NT2/D1 (cell line): ENCODE data around the gene MDM1.

ENCODE experiments used
- DNase-seq: peaks from one replicate; pipeline ENCODE4 v3.0.0-alpha.2; 2011; ENCODE audit warnings: low read depth, low spot score
- H3K27me3 ChIP-seq: 2 replicates; pipeline ENCODE4 v1.6.0; 2011; ENCODE audit warnings: mild to moderate bottlenecking; ENCODE audit not compliant: insufficient read length, insufficient read depth
- H3K36me3 ChIP-seq: 2 replicates; pipeline ENCODE4 v1.6.1; 2011; ENCODE audit warnings: mild to moderate bottlenecking, low read length, mixed read lengths; ENCODE audit not compliant: insufficient read depth, insufficient read length
- H3K4me1 ChIP-seq: 2 replicates; pipeline ENCODE4 v1.5.1; 2011; ENCODE audit not compliant: insufficient read depth, insufficient read length
- H3K4me3 ChIP-seq: 2 replicates; pipeline ENCODE4 v1.5.1; 2011; ENCODE audit warnings: low read depth; ENCODE audit not compliant: insufficient read length
- H3K9ac ChIP-seq: 2 replicates; pipeline ENCODE4 v1.6.0; 2011; ENCODE audit warnings: low read depth; ENCODE audit not compliant: insufficient read length
- H3K9me3 ChIP-seq: 2 replicates; pipeline ENCODE4 v1.5.1; 2011; ENCODE audit warnings: mild to moderate bottlenecking, low read length; ENCODE audit not compliant: insufficient read depth
- SUZ12 ChIP-seq: IDR thresholded peaks from 2 replicates; pipeline ENCODE4 v1.6.1; 2011; ENCODE audit not compliant: insufficient read length, insufficient read depth; ENCODE audit errors: extremely low read depth
- YY1 ChIP-seq: IDR thresholded peaks from 2 replicates; pipeline ENCODE4 v1.6.1; 2011; ENCODE audit not compliant: insufficient read length, insufficient read depth
- ZNF274 ChIP-seq: IDR thresholded peaks from 2 replicates; pipeline ENCODE4 v1.6.1; 2011; ENCODE audit warnings: mild to moderate bottlenecking, low read depth, low read length

Gene MDM1

GRCh38 chr12:68310370-68310769, 21.8 kb downstream of the MDM1 start:
- no peak overlapping the region for H3K9ac ChIP-seq

DNA sequence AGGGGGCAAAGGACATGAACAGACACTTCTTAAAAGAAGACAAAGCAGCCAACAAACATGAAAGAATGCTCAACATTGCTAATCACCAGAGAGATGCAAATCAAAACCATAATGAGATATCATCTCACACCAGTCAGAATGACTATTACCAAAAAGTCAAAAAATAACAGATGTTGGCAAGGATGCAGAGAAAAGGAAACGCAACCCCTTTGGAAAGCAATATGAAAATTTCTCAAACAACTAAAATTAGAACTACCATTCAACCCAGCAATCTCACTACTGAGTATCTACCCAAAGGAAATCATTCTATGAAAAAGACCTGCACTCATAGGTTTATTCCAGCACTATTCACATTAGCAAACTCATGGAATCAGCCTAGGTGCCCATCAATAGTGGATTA, 25.6 kb downstream of the MDM1 start:
- DNase-seq, result no peak
- H3K4me3 ChIP-seq, result no peak overlapping the region
- peaks cover 38% of the 10 kb centered on the region for H3K36me3 ChIP-seq
- no peak for TF ChIP-seq YY1
- no peak for TF ChIP-seq SUZ12
- no peak for TF ChIP-seq ZNF274
- H3K27me3 ChIP-seq, result no peaks in the 10 kb centered on the region
- no peaks in the 10 kb centered on the region for H3K4me1 ChIP-seq
- H3K9ac ChIP-seq, result no peak overlapping the region
- no peaks in the 10 kb centered on the region for H3K9me3 ChIP-seq

More at GRCh38 chr12:68310370-68310769, 21.8 kb downstream of the MDM1 start:
- H3K4me3 ChIP-seq, result no peak overlapping the region
- peaks cover 59% of the 10 kb centered on the region for H3K36me3 ChIP-seq
- no peak for DNase-seq
- H3K27me3 ChIP-seq, result no peaks in the 10 kb centered on the region
- TF ChIP-seq ZNF274 (no peak), SUZ12 (no peak), YY1 (no peak)
- no peaks in the 10 kb centered on the region for H3K4me1 ChIP-seq
- H3K9me3 ChIP-seq, result no peaks in the 10 kb centered on the region

DNA sequence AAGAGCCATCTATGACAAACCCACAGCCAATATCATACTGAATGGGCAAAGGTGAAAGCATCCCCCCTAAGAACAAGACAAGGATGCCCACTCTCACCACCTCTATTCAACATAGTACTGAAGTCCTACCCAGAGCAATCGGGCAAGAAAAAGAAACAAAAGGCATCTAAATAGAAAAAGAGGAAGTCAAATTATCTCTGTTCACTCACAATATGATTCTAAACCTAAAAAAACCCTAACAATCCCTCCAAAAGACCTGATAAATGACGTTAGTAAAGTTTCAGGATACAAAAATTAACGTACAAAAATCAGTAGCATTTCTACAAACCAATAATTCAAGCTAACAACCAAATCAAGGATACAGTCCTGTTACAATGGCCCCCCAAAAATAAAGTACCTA, 26.9 kb downstream of the MDM1 start:
- H3K36me3 ChIP-seq, result peaks cover 30% of the 10 kb centered on the region
- no peak overlapping the region for H3K9ac ChIP-seq

GRCh38 chr12:68304626-68305025, 27.5 kb downstream of the MDM1 start:
- H3K9ac ChIP-seq, result no peak overlapping the region
- peaks cover 24% of the 10 kb centered on the region for H3K36me3 ChIP-seq
- no peak overlapping the region for H3K4me3 ChIP-seq
- TF ChIP-seq ZNF274, result no peak
- TF ChIP-seq YY1, result no peak
- no peak for TF ChIP-seq SUZ12
- H3K4me1 ChIP-seq, result no peaks in the 10 kb centered on the region
- no peak for DNase-seq
- H3K9me3 ChIP-seq, result no peaks in the 10 kb centered on the region
- H3K27me3 ChIP-seq, result no peaks in the 10 kb centered on the region

More for the DNA sequence above, 26.9 kb downstream of the MDM1 start:
- H3K27me3 ChIP-seq, result no peaks in the 10 kb centered on the region
- no peaks in the 10 kb centered on the region for H3K4me1 ChIP-seq
- DNase-seq, result no peak
- H3K9me3 ChIP-seq, result no peaks in the 10 kb centered on the region
- TF ChIP-seq YY1, result no peak
- TF ChIP-seq SUZ12, result no peak
- no peak for TF ChIP-seq ZNF274
- H3K4me3 ChIP-seq, result no peak overlapping the region

DNA sequence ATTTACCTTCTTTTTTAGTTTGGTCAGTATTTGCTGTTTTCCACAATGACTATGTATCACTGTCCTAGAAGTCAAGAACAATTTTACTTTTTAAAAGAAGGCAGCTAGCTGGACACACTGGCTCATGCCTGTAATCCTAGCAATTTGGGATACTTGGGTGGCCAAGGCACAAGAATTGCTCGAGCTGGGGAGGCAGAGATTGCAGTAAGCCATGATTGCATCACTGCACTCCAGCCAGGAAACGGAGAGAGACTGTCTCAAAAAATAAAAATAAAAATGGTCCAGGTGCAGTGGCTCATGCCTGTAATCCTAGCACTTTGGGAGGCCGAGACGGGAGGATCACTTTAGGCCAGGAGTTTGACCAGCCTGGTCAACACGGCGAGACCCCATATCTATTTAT, 28.3 kb downstream of the MDM1 start:
- H3K36me3 ChIP-seq, result peaks cover 16% of the 10 kb centered on the region
- no peak overlapping the region for H3K4me3 ChIP-seq
- H3K27me3 ChIP-seq, result no peaks in the 10 kb centered on the region
- H3K9ac ChIP-seq, result no peak overlapping the region
- no peaks in the 10 kb centered on the region for H3K4me1 ChIP-seq
- DNase-seq, result no peak
- no peak for TF ChIP-seq SUZ12
- no peak for TF ChIP-seq YY1
- no peak for TF ChIP-seq ZNF274
- no peaks in the 10 kb centered on the region for H3K9me3 ChIP-seq

GRCh38 chr12:68297929-68298328, 34.2 kb downstream of the MDM1 start:
- Histone ChIP-seq H3K4me1 (no peaks in the 10 kb centered on the region), H3K27me3 (no peaks in the 10 kb centered on the region), H3K9ac (no peak overlapping the region), H3K4me3 (no peak overlapping the region), H3K36me3 (peaks cover 13% of the 10 kb centered on the region), H3K9me3 (no peaks in the 10 kb centered on the region)
- DNase-seq, result no peak
- TF ChIP-seq YY1 (no peak), SUZ12 (no peak), ZNF274 (no peak)

DNA sequence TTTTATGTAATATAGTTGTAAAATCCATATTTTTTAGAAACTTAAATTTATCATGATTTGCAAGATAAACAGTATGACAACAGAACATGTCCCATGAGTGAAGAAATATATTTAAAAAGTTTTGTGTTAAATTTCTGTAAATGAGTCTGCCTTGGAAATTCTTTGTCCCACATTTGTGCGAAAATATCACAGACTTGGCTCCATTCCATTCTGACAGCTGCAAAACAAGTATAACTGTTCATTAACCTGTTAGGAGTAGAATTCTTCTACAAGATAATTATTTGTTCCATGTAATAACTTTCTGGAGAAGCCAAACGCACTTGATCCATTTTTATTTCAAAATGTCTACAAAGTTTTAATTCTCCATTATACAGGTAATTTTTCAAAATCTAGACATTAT, 37.9 kb downstream of the MDM1 start:
- TF ChIP-seq ZNF274 (no peak), YY1 (no peak), SUZ12 (no peak)
- Histone ChIP-seq H3K9me3 (no peaks in the 10 kb centered on the region), H3K4me1 (no peaks in the 10 kb centered on the region), H3K36me3 (peaks cover 4% of the 10 kb centered on the region), H3K27me3 (no peaks in the 10 kb centered on the region), H3K4me3 (no peak overlapping the region), H3K9ac (no peak overlapping the region)
- no peak for DNase-seq

DNA sequence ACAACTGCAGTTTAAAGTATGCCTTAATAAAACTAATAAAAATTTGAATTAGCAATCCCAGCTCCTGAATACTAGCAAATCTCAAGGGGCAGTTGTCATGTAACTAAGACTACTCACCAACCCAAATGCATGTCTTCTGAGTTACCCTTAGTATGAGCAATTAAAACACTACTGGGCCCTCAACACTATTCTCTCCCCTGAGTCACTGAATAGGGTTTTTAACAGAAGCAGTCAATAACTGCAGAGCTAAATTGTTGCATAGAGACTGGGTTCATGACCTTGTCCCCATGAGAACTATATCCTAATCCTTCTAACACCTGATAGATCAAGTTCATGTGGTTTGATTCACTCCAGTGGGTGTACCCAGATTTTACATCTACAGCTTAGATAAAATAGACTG, 38.8 kb downstream of the MDM1 start:
- no peak for TF ChIP-seq SUZ12
- TF ChIP-seq YY1, result no peak
- no peak for TF ChIP-seq ZNF274
- H3K36me3 ChIP-seq, result peaks cover 2% of the 10 kb centered on the region
- H3K27me3 ChIP-seq, result no peaks in the 10 kb centered on the region
- DNase-seq, result no peak
- H3K9ac ChIP-seq, result no peak overlapping the region
- H3K4me1 ChIP-seq, result no peaks in the 10 kb centered on the region
- H3K9me3 ChIP-seq, result no peaks in the 10 kb centered on the region
- H3K4me3 ChIP-seq, result no peak overlapping the region
